GM12801 (cell line): ENCODE results near the gene ANO7.

Experiments
- CTCF ChIP-seq: IDR thresholded peaks from one replicate; pipeline ENCODE4 v1.5.1; 2011; ENCODE audit warnings: control low read depth; ENCODE audit not compliant: insufficient read length; ENCODE audit errors: extremely low read depth

Gene ANO7

GRCh38 chr2:241226723-241227572 is 38.5 kb downstream of the ANO7 start:
- TF ChIP-seq CTCF, result no peak

GRCh38 chr2:241227594-241227993 is 39.1 kb downstream of the ANO7 start:
- TF ChIP-seq CTCF, result no peak

GRCh38 chr2:241228081-241228859 is 39.8 kb downstream of the ANO7 start:
- TF ChIP-seq CTCF, result no peak

GRCh38 chr2:241228860-241229516 is 40.5 kb downstream of the ANO7 start:
- TF ChIP-seq CTCF, result no peak

- no peak for TF ChIP-seq CTCF
Observed at GRCh38 chr2:241229563-241230401, 41.3 kb downstream of the ANO7 start.

- no peak for TF ChIP-seq CTCF
Observed at GRCh38 chr2:241230435-241230834, 42.0 kb downstream of the ANO7 start.
